Osteoblast (primary cell): ENCODE data around the gene FRMD4A. TPM values are rescaled to one million over a fixed set of nuclear protein-coding genes. Genes with fewer than 3 reads are reported as not detected.

Experiments
- DNase-seq: peaks from one replicate; pipeline ENCODE4 v3.0.0; 2011; ENCODE audit warnings: low spot score, mixed read lengths; ENCODE audit not compliant: insufficient read length; ENCODE audit errors: missing footprints
- H2AFZ ChIP-seq: 2 replicates; pipeline ENCODE4 v1.6.0; 2011; ENCODE audit warnings: mild to moderate bottlenecking, low read length
- H3K27ac ChIP-seq: 2 replicates; pipeline ENCODE4 v1.5.1; 2011; ENCODE audit warnings: mild to moderate bottlenecking, low read depth, low read length, moderate library complexity
- H3K27me3 ChIP-seq: 2 replicates; pipeline ENCODE4 v1.6.0; 2012; ENCODE audit warnings: mild to moderate bottlenecking, control low read depth, inconsistent platforms, low read length, moderate library complexity; ENCODE audit not compliant: insufficient read depth
- H3K36me3 ChIP-seq: 2 replicates; pipeline ENCODE4 v1.5.1; 2011; ENCODE audit warnings: mild to moderate bottlenecking, low read length, control low read depth, moderate library complexity; ENCODE audit not compliant: insufficient read depth
- H3K4me1 ChIP-seq: 2 replicates; pipeline ENCODE4 v1.5.1; 2011; ENCODE audit warnings: mild to moderate bottlenecking, low read length, control low read depth, moderate library complexity; ENCODE audit not compliant: insufficient read depth
- H3K4me2 ChIP-seq: 2 replicates; pipeline ENCODE4 v1.6.0; 2011; ENCODE audit warnings: mild to moderate bottlenecking, low read length; ENCODE audit not compliant: insufficient read depth
- H3K4me3 ChIP-seq: fragments of 200-600 bp; sonication (generic); 3 replicates; pipeline ENCODE4 v1.5.1; 2012; ENCODE audit warnings: mild to moderate bottlenecking, low read length, inconsistent platforms; ENCODE audit not compliant: insufficient read depth
- H3K79me2 ChIP-seq: 2 replicates; pipeline ENCODE4 v1.6.0; 2012; ENCODE audit warnings: mild to moderate bottlenecking, low read length, control low read depth, inconsistent platforms; ENCODE audit not compliant: insufficient read depth
- H3K9me3 ChIP-seq: 2 replicates; pipeline ENCODE4 v1.5.1; 2011; ENCODE audit warnings: low read depth, low read length, control low read depth
- H4K20me1 ChIP-seq: 2 replicates; pipeline ENCODE4 v1.6.0; 2012; ENCODE audit warnings: mild to moderate bottlenecking, low read length, control low read depth; ENCODE audit not compliant: insufficient read depth
- CTCF ChIP-seq: IDR thresholded peaks from 2 replicates; pipeline ENCODE4 v1.5.1; 2011; ENCODE audit warnings: mild to moderate bottlenecking, low read depth, low read length, moderate library complexity; ENCODE audit errors: extremely low read depth
- total RNA-seq: library from RNA; depleted of rRNA; stranded (reverse); fragments of >200 nt; gene quantifications from 2 replicates; pipeline ENCODE4 v1.2.3, GENCODE V29; 2012

The FRMD4A gene
- total RNA-seq, 1 donor, result 41.3 TPM

- no peak overlapping the region for H3K27ac ChIP-seq
Measured at GRCh38 chr10:13808556-13809391, 522.0 kb downstream of the FRMD4A start.

GRCh38 chr10:13806419-13806818 is 524.3 kb downstream of the FRMD4A start:
- H3K4me2 ChIP-seq, result no peak overlapping the region
- H3K27ac ChIP-seq, result no peak overlapping the region
- H3K4me1 ChIP-seq, result peaks cover 5% of the 10 kb centered on the region
- no peak overlapping the region for H2AFZ ChIP-seq
- TF ChIP-seq CTCF, result no peak
- no peak overlapping the region for H3K4me3 ChIP-seq
- H4K20me1 ChIP-seq, result no peaks in the 10 kb centered on the region
- no peaks in the 10 kb centered on the region for H3K27me3 ChIP-seq
- no peak for DNase-seq
- H3K79me2 ChIP-seq, result peaks cover under 1% of the 10 kb centered on the region
- H3K36me3 ChIP-seq, result no peaks in the 10 kb centered on the region
- H3K9me3 ChIP-seq, result no peaks in the 10 kb centered on the region

More at GRCh38 chr10:13808556-13809391, 522.0 kb downstream of the FRMD4A start:
- peaks cover 16% of the 10 kb centered on the region for H3K79me2 ChIP-seq
- no peaks in the 10 kb centered on the region for H3K36me3 ChIP-seq
- TF ChIP-seq CTCF, result no peak
- H3K4me2 ChIP-seq, result no peak overlapping the region
- DNase-seq, result no peak
- H2AFZ ChIP-seq, result no peak overlapping the region
- no peaks in the 10 kb centered on the region for H3K9me3 ChIP-seq
- peaks cover 1% of the 10 kb centered on the region for H3K4me1 ChIP-seq
- no peaks in the 10 kb centered on the region for H4K20me1 ChIP-seq
- H3K27me3 ChIP-seq, result no peaks in the 10 kb centered on the region
- no peak overlapping the region for H3K4me3 ChIP-seq

GRCh38 chr10:13803566-13804554 is 526.9 kb downstream of the FRMD4A start:
- H3K4me1 ChIP-seq, result peaks cover 5% of the 10 kb centered on the region
- no peak overlapping the region for H3K4me2 ChIP-seq
- no peak overlapping the region for H3K27ac ChIP-seq
- no peaks in the 10 kb centered on the region for H4K20me1 ChIP-seq
- no peaks in the 10 kb centered on the region for H3K9me3 ChIP-seq
- H3K27me3 ChIP-seq, result no peaks in the 10 kb centered on the region
- peaks cover 4% of the 10 kb centered on the region for H3K36me3 ChIP-seq
- no peak for DNase-seq
- H3K79me2 ChIP-seq, result no peaks in the 10 kb centered on the region
- TF ChIP-seq CTCF, result no peak
- H3K4me3 ChIP-seq, result no peak overlapping the region
- H2AFZ ChIP-seq, result no peak overlapping the region
